ENCODE measurements around the gene APLP2. TPM values are rescaled to one million over a fixed set of nuclear protein-coding genes. Genes with fewer than 3 reads are reported as not detected.
A peak's percentile ranks its signal among the peaks of the same experiment; 100 is the strongest.

Gene APLP2
- total RNA-seq, 1 experiment from 2014 or later: 317 TPM

DNA sequence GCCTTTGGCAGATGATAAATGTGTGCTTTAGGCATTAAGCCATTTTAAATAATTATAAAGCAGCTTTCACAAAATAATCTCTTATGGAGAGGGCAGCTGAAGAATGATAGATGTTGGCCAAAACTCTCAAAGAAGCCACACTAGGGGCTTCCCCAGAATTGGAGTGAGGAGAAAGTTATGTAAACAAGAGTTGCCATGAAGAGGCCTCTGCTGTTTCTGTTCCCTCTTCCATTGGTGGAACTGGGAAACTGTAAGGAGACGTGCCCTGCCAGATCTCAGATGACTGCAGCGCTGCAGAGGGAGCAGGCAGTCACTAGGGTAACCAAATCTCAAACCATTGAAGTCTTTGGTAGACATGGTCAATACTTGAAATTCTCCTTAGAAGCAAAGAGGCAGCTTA, 19.4 kb upstream of the APLP2 start:
- Mint-ChIP-seq H3K27ac (ENCODE audit: low read depth, unreplicated experiment) (no peak overlapping the region), H3K4me3 (ENCODE audit: unreplicated experiment) (no peak overlapping the region), H3K9me3 (ENCODE audit: unreplicated experiment) (no peaks in the 10 kb centered on the region), H3K27me3 (ENCODE audit: insufficient read depth, unreplicated experiment) (no peaks in the 10 kb centered on the region), H3K4me1 (ENCODE audit: insufficient read depth, unreplicated experiment) (peaks cover 6% of the 10 kb centered on the region), H3K36me3 (ENCODE audit: insufficient read depth, unreplicated experiment) (no peaks in the 10 kb centered on the region)
- ChIA-PET POLR2A (interaction anchor here (0.6 to 1.2 kb wide), 3 partner anchors 9 to 21 kb away, joined by 3 read pairs; partner anchors contain the start of gene APLP2), CTCF (interaction anchor here (0.7 to 1.3 kb wide), 3 partner anchors 58 to 140 kb away, joined by 3 to 5 read pairs (median 3); no protein-coding TSS in a partner anchor)
- TF ChIP-seq CTCF (IDR thresholded peaks at IDR 0.05; ENCODE audit: unreplicated experiment): no peak
- DNase-seq (ENCODE audit: unreplicated experiment): no peak
- intact Hi-C loops (cut with micrococcal nuclease): no loop called here
- BruUV-seq (replicated peaks): no TSS peak

- H3K4me3 Mint-ChIP-seq (ENCODE audit: unreplicated experiment): no peak overlapping the region
- TF ChIP-seq CTCF (IDR thresholded peaks at IDR 0.05; ENCODE audit: unreplicated experiment): no peak
- peak; percentile 30 for DNase-seq (ENCODE audit: unreplicated experiment)
- H3K27me3 Mint-ChIP-seq (ENCODE audit: insufficient read depth, unreplicated experiment): no peaks in the 10 kb centered on the region
- H3K36me3 Mint-ChIP-seq (ENCODE audit: insufficient read depth, unreplicated experiment): no peaks in the 10 kb centered on the region
- H3K9me3 Mint-ChIP-seq (ENCODE audit: unreplicated experiment): no peaks in the 10 kb centered on the region
- peaks cover 6% of the 10 kb centered on the region for H3K4me1 Mint-ChIP-seq (ENCODE audit: insufficient read depth, unreplicated experiment)
- intact Hi-C loops (cut with micrococcal nuclease): no loop called here
- CTCF ChIA-PET: interaction anchor here (0.7 to 1.3 kb wide), 4 partner anchors 47 to 74 kb away, joined by 3 to 5 read pairs (median 4); no protein-coding TSS in a partner anchor
- POLR2A ChIA-PET: interaction anchor here (0.9 to 1.2 kb wide), 3 partner anchors 10 to 111 kb away, joined by 3 to 4 read pairs (median 3); partner anchors contain the start of gene APLP2
- no peak overlapping the region for H3K27ac Mint-ChIP-seq (ENCODE audit: low read depth, unreplicated experiment)
- no TSS peak for BruUV-seq (replicated peaks)
Observed at GRCh38 chr11:130051082-130051481, 18.6 kb upstream of the APLP2 start.

GRCh38 chr11:130052567-130052966, 17.1 kb upstream of the APLP2 start:
- ChIA-PET CTCF (no interaction called here), POLR2A (no interaction called here)
- TF ChIP-seq CTCF (IDR thresholded peaks at IDR 0.05; ENCODE audit: unreplicated experiment): no peak
- Mint-ChIP-seq H3K9me3 (ENCODE audit: unreplicated experiment) (no peaks in the 10 kb centered on the region), H3K27ac (ENCODE audit: low read depth, unreplicated experiment) (no peak overlapping the region), H3K36me3 (ENCODE audit: insufficient read depth, unreplicated experiment) (no peaks in the 10 kb centered on the region), H3K27me3 (ENCODE audit: insufficient read depth, unreplicated experiment) (no peaks in the 10 kb centered on the region), H3K4me3 (ENCODE audit: unreplicated experiment) (no peak overlapping the region), H3K4me1 (ENCODE audit: insufficient read depth, unreplicated experiment) (peaks cover 6% of the 10 kb centered on the region)
- DNase-seq (ENCODE audit: unreplicated experiment): no peak
- BruUV-seq (replicated peaks): no TSS peak
- intact Hi-C loops (cut with micrococcal nuclease): no loop called here

GRCh38 chr11:130054966-130055365, 14.7 kb upstream of the APLP2 start:
- no TSS peak for BruUV-seq (replicated peaks)
- POLR2A ChIA-PET: interaction anchor here (0.7 to 4.0 kb wide), 11 partner anchors 9 to 52 kb away, joined by 3 to 25 read pairs (median 4); partner anchors contain the start of genes APLP2 and PRDM10
- TF ChIP-seq CTCF (IDR thresholded peaks at IDR 0.05; ENCODE audit: unreplicated experiment): no peak

More at GRCh38 chr11:130054966-130055365, 14.7 kb upstream of the APLP2 start:
- Mint-ChIP-seq H3K4me3 (ENCODE audit: unreplicated experiment) (no peak overlapping the region), H3K27me3 (ENCODE audit: insufficient read depth, unreplicated experiment) (no peaks in the 10 kb centered on the region), H3K4me1 (ENCODE audit: insufficient read depth, unreplicated experiment) (peaks cover 6% of the 10 kb centered on the region), H3K36me3 (ENCODE audit: insufficient read depth, unreplicated experiment) (no peaks in the 10 kb centered on the region), H3K27ac (ENCODE audit: low read depth, unreplicated experiment) (no peak overlapping the region), H3K9me3 (ENCODE audit: unreplicated experiment) (no peaks in the 10 kb centered on the region)
- intact Hi-C loops (cut with micrococcal nuclease): no loop called here
- CTCF ChIA-PET: interaction anchor here (1.2 to 1.6 kb wide), 3 partner anchors 12 to 29 kb away, joined by 3 to 4 read pairs (median 4); no protein-coding TSS in a partner anchor
- DNase-seq (ENCODE audit: unreplicated experiment): no peak
